NB4 (cell line): ENCODE results near the gene STK24.

Experiments used
- POLR2A ChIP-seq: IDR thresholded peaks from 2 replicates; pipeline ENCODE4 v1.6.1; 2011; ENCODE audit warnings: mild to moderate bottlenecking; ENCODE audit not compliant: insufficient read length; ENCODE audit errors: extremely low read depth
- TF ChIP-seq, protein P1 (sequence below): IDR thresholded peaks from one replicate; pipeline ENCODE4 v1.5.1; 2012; ENCODE audit warnings: low read depth, low read length
- TF ChIP-seq, protein P2 (sequence below): IDR thresholded peaks from 2 replicates; pipeline ENCODE4 v1.6.1; 2011; ENCODE audit warnings: low read depth, low read length

DNA sequence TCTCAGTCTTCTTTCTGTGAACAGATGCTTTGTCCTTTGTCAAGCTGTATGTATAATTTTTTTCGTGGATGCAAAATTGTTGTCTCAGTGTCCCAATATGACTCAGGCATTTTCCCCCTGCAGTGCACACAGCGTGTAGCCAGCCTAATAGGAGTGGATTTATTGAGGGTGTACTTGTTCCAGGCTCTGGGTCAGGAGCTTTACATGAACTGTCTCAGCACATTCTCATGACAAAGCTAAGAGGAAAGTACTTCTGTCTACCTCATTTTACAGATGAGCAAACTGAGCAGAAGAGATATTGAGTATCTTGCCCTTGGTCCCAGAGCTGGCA lies 50.8 kb downstream of the STK24 start:
- TF ChIP-seq, protein P1, sequence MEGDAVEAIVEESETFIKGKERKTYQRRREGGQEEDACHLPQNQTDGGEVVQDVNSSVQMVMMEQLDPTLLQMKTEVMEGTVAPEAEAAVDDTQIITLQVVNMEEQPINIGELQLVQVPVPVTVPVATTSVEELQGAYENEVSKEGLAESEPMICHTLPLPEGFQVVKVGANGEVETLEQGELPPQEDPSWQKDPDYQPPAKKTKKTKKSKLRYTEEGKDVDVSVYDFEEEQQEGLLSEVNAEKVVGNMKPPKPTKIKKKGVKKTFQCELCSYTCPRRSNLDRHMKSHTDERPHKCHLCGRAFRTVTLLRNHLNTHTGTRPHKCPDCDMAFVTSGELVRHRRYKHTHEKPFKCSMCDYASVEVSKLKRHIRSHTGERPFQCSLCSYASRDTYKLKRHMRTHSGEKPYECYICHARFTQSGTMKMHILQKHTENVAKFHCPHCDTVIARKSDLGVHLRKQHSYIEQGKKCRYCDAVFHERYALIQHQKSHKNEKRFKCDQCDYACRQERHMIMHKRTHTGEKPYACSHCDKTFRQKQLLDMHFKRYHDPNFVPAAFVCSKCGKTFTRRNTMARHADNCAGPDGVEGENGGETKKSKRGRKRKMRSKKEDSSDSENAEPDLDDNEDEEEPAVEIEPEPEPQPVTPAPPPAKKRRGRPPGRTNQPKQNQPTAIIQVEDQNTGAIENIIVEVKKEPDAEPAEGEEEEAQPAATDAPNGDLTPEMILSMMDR, result no peak
- no peak for TF ChIP-seq POLR2A
- TF ChIP-seq, protein P2, sequence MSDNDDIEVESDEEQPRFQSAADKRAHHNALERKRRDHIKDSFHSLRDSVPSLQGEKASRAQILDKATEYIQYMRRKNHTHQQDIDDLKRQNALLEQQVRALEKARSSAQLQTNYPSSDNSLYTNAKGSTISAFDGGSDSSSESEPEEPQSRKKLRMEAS, result no peak
